A673 (cell line): ENCODE data around the gene TRPT1. TPM values are rescaled to one million over a fixed set of nuclear protein-coding genes. Genes with fewer than 3 reads are reported as not detected.
A peak's percentile ranks its signal among the peaks of the same experiment; 100 is the strongest.

Experiments used
- BruUV-seq: library from RNA; stranded (reverse); fragments of 400-500 nt; replicated peaks from 2 replicates; lab custom pipeline; 2021; lab: Mats Ljungman, UMichigan
- CTCF ChIA-PET: fragments of 300-600 bp; sonication (Branson Sonifier 250); formaldehyde crosslinking; loops from one replicate; lab custom pipeline; 2022; ENCODE audit warnings: antibody characterized with exemption; lab: Charles Lee
- POLR2A ChIA-PET: fragments of 300-600 bp; sonication (Branson Sonifier 250); formaldehyde crosslinking; loops from one replicate; lab custom pipeline; 2022; ENCODE audit warnings: antibody characterized with exemption; ENCODE audit not compliant: low non-redundant PET; lab: Charles Lee
- DNase-seq: peaks from one replicate; pipeline ENCODE4 v3.0.0-alpha.2; 2015; ENCODE audit warnings: low spot score
- H3K27ac ChIP-seq: fragments of 200-600 bp; sonication (generic); 2 replicates; pipeline ENCODE4 v1.5.1; 2016; ENCODE audit warnings: mixed run types, low read depth, mild to moderate bottlenecking, mixed read lengths, antibody characterized with exemption, low read length; ENCODE audit not compliant: poor library complexity, severe bottlenecking
- H3K27me3 ChIP-seq: fragments of 200-600 bp; sonication (generic); replicated peaks from 2 replicates; pipeline ENCODE4 v1.6.1; 2017; ENCODE audit warnings: mixed run types, low read depth, mild to moderate bottlenecking, mixed read lengths, antibody characterized with exemption, low read length; ENCODE audit not compliant: insufficient read depth, poor library complexity
- H3K36me3 ChIP-seq: fragments of 200-600 bp; sonication (generic); 2 replicates; pipeline ENCODE4 v1.6.1; 2016; ENCODE audit warnings: mixed run types, mild to moderate bottlenecking, mixed read lengths, antibody characterized with exemption, low read length; ENCODE audit not compliant: insufficient read depth, poor library complexity, severe bottlenecking
- H3K4me1 ChIP-seq: fragments of 200-600 bp; sonication (generic); 2 replicates; pipeline ENCODE4 v1.6.1; 2017; ENCODE audit warnings: mixed run types, mild to moderate bottlenecking, mixed read lengths, antibody characterized with exemption, low read length; ENCODE audit not compliant: insufficient read depth, poor library complexity, severe bottlenecking
- H3K4me3 ChIP-seq: fragments of 200-600 bp; sonication (generic); 2 replicates; pipeline ENCODE4 v1.5.1; 2016; ENCODE audit warnings: low read depth, mixed run types, mild to moderate bottlenecking, mixed read lengths, low read length; ENCODE audit not compliant: poor library complexity, severe bottlenecking
- H3K9me3 ChIP-seq: fragments of 200-600 bp; sonication (generic); 2 replicates; pipeline ENCODE4 v1.6.1; 2016; ENCODE audit warnings: mixed run types, low read depth, mild to moderate bottlenecking, mixed read lengths, antibody characterized with exemption, low read length; ENCODE audit not compliant: poor library complexity, severe bottlenecking
- EZH2 ChIP-seq: fragments of 200-600 bp; sonication (generic); IDR thresholded peaks from 2 replicates; pipeline ENCODE4 v1.6.1; 2017; ENCODE audit warnings: borderline replicate concordance, low read depth, mild to moderate bottlenecking, mixed read lengths, antibody characterized with exemption, low read length; ENCODE audit not compliant: poor library complexity, severe bottlenecking
- intact Hi-C: fragments of 100-400 bp; cut with micrococcal nuclease; formaldehyde crosslinking; loops from one replicate; pipeline ENCODE4 v1.10.0; 2022; ENCODE audit not compliant: unreplicated experiment
- total RNA-seq: library from RNA; stranded (reverse); gene quantifications from 2 replicates; pipeline ENCODE4 v1.2.3, GENCODE V29; 2021
- TF ChIP-seq, protein P1 (sequence below): fragments of 300-800, 200-600 bp; sonication (generic); conservative IDR thresholded peaks from 2 replicates; pipeline ENCODE4 v1.5.1; 2017; ENCODE audit warnings: low read depth, mild to moderate bottlenecking, antibody characterized with exemption, low read length, moderate library complexity, mixed read lengths

TRPT1 gene
- total RNA-seq, 1 experiment from 2014 or later, result 43.6 TPM

DNA sequence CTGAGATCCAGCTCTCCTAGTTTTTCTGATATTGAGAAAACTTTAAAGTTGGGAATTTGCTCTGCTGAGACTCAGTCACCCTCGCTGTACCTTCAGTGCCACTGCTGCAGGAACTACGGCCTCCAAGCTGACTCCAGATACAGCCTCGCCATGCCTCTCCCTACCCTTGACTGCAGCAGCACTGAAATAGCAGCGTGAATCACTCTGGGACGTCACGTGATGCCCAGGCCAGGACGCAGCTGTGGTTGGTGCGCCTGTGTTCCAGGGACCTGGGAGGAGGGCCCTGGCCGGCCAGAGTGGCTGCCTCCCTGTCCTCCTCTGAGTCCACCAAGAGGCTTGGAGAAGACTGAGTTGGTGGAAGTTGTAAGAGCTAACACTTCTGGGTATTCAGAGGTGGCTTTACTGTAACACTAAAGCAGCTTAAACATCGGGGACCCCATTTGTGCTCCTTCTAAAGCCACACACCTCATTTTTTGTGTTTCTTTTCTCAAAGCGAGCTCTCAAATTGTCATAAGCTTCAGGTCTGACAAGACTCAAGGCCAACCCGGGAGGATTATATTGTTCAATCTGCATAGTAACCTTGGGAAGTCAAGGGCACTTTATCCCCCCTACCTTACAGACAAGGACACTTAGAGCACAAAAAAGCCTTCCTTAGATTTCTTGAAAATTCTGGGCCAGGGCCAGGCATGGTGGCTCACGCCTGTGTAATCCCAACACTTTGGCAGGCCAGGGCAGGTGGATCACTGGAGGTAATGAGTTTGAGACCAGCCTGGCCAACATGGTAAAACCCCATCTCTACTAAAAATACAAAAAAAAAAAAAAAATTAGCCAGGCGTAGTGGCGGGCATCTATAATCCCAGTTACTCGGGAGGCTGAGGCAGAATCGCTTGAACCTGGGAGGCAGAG lies 44.2 kb downstream of the TRPT1 start:
- intact Hi-C loops, result no loop called here
- H3K27me3 ChIP-seq, result no peaks in the 10 kb centered on the region
- ChIA-PET POLR2A (interaction anchor here (0.5 kb wide), 1 partner anchor 11 kb away, joined by 3 read pairs; no protein-coding TSS in a partner anchor), CTCF (interaction anchor here (1.2 kb wide), 1 partner anchor 70 kb away, joined by 3 read pairs; no protein-coding TSS in a partner anchor)
- peaks cover 20% of the 10 kb centered on the region for H3K4me1 ChIP-seq
- no TSS peak for BruUV-seq
- no peaks in the 10 kb centered on the region for H3K9me3 ChIP-seq
- peak; percentile 83 for DNase-seq
- H3K4me3 ChIP-seq, result no peak overlapping the region
- TF ChIP-seq, protein P1, sequence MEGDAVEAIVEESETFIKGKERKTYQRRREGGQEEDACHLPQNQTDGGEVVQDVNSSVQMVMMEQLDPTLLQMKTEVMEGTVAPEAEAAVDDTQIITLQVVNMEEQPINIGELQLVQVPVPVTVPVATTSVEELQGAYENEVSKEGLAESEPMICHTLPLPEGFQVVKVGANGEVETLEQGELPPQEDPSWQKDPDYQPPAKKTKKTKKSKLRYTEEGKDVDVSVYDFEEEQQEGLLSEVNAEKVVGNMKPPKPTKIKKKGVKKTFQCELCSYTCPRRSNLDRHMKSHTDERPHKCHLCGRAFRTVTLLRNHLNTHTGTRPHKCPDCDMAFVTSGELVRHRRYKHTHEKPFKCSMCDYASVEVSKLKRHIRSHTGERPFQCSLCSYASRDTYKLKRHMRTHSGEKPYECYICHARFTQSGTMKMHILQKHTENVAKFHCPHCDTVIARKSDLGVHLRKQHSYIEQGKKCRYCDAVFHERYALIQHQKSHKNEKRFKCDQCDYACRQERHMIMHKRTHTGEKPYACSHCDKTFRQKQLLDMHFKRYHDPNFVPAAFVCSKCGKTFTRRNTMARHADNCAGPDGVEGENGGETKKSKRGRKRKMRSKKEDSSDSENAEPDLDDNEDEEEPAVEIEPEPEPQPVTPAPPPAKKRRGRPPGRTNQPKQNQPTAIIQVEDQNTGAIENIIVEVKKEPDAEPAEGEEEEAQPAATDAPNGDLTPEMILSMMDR, result no peak
- TF ChIP-seq EZH2, result no peak
- no peaks in the 10 kb centered on the region for H3K36me3 ChIP-seq
- H3K27ac ChIP-seq, result peak overlapping the region; percentile 24

DNA sequence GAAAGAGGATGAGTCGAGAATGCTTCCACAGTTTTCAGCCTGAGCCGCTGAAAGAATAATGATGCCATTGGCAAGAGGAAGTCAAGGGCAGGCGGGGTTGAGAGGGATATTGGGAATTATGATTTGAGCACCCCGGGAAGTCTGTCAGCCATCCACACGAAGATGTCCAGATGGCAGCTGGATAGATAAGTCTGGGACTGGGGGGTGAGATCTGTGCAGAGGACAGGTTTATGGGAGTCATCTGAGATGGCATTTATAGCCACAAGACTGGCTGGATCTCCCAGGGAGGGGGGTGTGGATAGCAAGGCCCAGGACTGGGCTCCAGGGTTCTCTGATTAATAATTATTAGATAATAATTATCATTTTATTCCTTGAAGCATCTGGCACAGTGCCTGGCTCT lies 45.1 kb downstream of the TRPT1 start:
- Histone ChIP-seq H3K9me3 (no peaks in the 10 kb centered on the region), H3K36me3 (no peaks in the 10 kb centered on the region), H3K4me3 (no peak overlapping the region), H3K27ac (peak overlapping the region; percentile 24), H3K4me1 (peaks cover 20% of the 10 kb centered on the region), H3K27me3 (no peaks in the 10 kb centered on the region)
- ChIA-PET POLR2A (interaction anchor here (0.6 kb wide), 1 partner anchor 24 kb away, joined by 4 read pairs; no protein-coding TSS in a partner anchor), CTCF (interaction anchor here (1.2 kb wide), 1 partner anchor 71 kb away, joined by 3 read pairs; no protein-coding TSS in a partner anchor)
- DNase-seq, result no peak
- intact Hi-C loops, result no loop called here
- TF ChIP-seq EZH2, result no peak
- TF ChIP-seq, protein P1, result no peak
- BruUV-seq, result no TSS peak

DNA sequence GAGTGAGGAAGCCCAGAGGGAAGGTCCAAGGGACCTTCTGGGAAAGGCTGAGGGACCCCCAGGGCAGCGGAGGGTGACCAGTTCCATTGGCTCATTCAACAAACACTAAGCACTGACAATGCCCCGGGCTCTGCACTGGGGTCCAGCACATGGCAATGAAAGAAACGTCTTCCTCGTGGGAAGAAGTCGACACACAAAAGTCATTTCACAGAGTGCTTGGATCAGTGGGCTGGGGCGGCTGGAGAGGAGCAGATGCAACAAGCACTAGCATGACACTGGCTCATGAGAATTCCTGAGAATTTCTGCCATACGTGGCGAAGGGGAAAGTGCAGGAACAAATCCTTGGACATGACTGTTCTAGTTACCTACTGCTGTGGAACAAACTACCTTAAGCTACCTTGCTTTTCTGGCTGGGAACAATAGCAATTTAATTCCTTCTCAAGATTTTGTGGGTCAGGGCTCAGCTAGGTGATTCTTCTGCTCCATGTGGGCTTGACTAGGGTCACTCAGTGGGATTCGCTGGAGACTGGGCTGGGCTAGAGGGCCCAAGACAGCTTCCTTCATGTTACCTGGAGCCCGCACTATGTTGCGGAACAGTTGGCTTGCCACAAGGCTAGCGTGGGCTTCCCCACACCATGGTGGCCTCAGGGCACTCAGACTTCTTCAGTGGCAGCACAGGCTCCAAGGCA lies 46.9 kb downstream of the TRPT1 start:
- DNase-seq, result no peak
- Histone ChIP-seq H3K27me3 (no peaks in the 10 kb centered on the region), H3K27ac (no peak overlapping the region), H3K9me3 (no peaks in the 10 kb centered on the region), H3K36me3 (no peaks in the 10 kb centered on the region), H3K4me3 (no peak overlapping the region), H3K4me1 (peaks cover 20% of the 10 kb centered on the region)
- intact Hi-C loops, result no loop called here
- BruUV-seq, result no TSS peak
- no peak for TF ChIP-seq EZH2
- TF ChIP-seq, protein P1, result no peak
- ChIA-PET CTCF (no interaction called here), POLR2A (no interaction called here)
